Mucosa of rectum (tissue), 2 donors: Measurements from ENCODE around the gene ATAD3A.

Source experiments
- H3K27ac ChIP-seq, 2 donors: one replicate each; pipeline ENCODE4 v1.7.0; 2013; ENCODE audit warnings: inconsistent platforms in 2 of 2, low read depth in 2 of 2, low read length in 2 of 2
- H3K27me3 ChIP-seq, 2 donors: one replicate each; pipeline ENCODE4 v1.7.0; 2013; ENCODE audit warnings: low read length in 2 of 2; ENCODE audit not compliant: control insufficient read depth in 2 of 2, insufficient read depth in 2 of 2
- H3K36me3 ChIP-seq, 2 donors: one replicate each; pipeline ENCODE4 v1.7.0; 2013; ENCODE audit warnings: low read length in 2 of 2; ENCODE audit not compliant: control insufficient read depth in 2 of 2, insufficient read depth in 2 of 2
- H3K4me1 ChIP-seq, 2 donors: one replicate each; pipeline ENCODE4 v1.7.0; 2013; ENCODE audit warnings: low read length in 2 of 2, mild to moderate bottlenecking in 1 of 2; ENCODE audit not compliant: control insufficient read depth in 2 of 2, insufficient read depth in 2 of 2
- H3K4me3 ChIP-seq, 2 donors: one replicate each; pipeline ENCODE4 v1.7.0; 2013; ENCODE audit warnings: low read length in 2 of 2
- H3K9ac ChIP-seq, 2 donors: one replicate each; pipeline ENCODE4 v1.7.0; 2013; ENCODE audit warnings: low read length in 2 of 2, low read depth in 1 of 2, mild to moderate bottlenecking in 1 of 2
- H3K9me3 ChIP-seq, 2 donors: one replicate each; pipeline ENCODE4 v1.7.0; 2013; ENCODE audit warnings: low read length in 2 of 2; ENCODE audit not compliant: control insufficient read depth in 2 of 2
- donor health status: healthy.
- donor health status: Normal muscosa, but diverticular disease.

Gene ATAD3A

GRCh38 chr1:1582585-1583346, 70.8 kb downstream of the ATAD3A start:
- Histone ChIP-seq H3K4me3 (no peak overlapping the region), H3K9me3 (no peaks in the 10 kb centered on the region), H3K4me1 (no peaks in the 10 kb centered on the region), H3K27ac (no peak overlapping the region), H3K36me3 (no peaks in the 10 kb centered on the region), H3K9ac (no peak overlapping the region), H3K27me3 (peaks cover 3 to 13% of the 10 kb centered on the region in 2 donors)

DNA sequence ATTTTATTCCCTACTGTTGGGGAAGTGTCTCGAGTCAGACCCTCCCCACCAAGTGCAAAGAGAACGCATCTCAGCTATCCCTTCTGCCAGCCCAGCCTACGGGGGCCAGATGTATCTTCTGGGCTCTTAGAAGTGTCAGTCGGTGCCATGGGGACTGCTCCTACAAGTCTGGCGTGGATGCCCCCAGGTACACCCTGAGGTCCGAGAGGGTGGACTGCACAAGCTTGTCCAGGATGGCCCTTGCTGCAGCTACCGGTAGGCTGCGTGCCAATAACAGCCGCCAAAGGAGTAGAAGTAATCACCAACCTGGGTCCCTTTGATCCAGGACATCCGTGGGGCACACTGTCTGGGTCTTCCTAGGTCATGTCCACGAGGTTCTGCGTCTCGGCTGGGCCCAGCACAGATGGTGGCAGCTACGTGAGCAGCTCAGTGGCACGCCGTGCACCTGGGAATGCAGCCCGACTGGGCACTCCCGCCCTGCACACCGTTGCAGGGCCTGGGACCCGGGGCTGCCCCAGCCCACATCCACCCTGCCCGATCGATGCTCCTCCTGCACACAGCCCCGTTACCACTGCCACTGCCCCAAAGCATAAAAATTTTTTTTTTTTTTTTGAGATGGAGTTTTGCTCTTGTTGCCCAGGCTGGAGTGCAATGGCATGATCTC, 71.5 kb downstream of the ATAD3A start:
- Histone ChIP-seq H3K27ac (no peak overlapping the region), H3K27me3 (peaks cover 3 to 13% of the 10 kb centered on the region in 2 donors), H3K36me3 (no peaks in the 10 kb centered on the region), H3K4me3 (no peak overlapping the region), H3K9me3 (no peaks in the 10 kb centered on the region), H3K9ac (no peak overlapping the region), H3K4me1 (no peaks in the 10 kb centered on the region)
